HepG2 (cell line): Measurements from ENCODE around the gene VAMP8. TPM values are rescaled to one million over a fixed set of nuclear protein-coding genes. Genes with fewer than 3 reads are reported as not detected.

Experiments
- BCL3 ChIP-seq: sonication (generic); formaldehyde crosslinking; IDR thresholded peaks from 2 replicates; pipeline ENCODE4 v1.5.1; 2020; ENCODE audit warnings: mild to moderate bottlenecking, missing genetic modification reagents, moderate library complexity
- FOXM1 ChIP-seq: sonication (generic); formaldehyde crosslinking; IDR thresholded peaks from 2 replicates; pipeline ENCODE4 v1.5.0; 2020; ENCODE audit warnings: missing genetic modification reagents
- KDM2A ChIP-seq: sonication (generic); formaldehyde crosslinking; IDR thresholded peaks from 2 replicates; pipeline ENCODE4 v1.4.0; 2020; ENCODE audit warnings: low read depth, missing genetic modification reagents, borderline replicate concordance
- KLF15 ChIP-seq: sonication (generic); formaldehyde crosslinking; IDR thresholded peaks from 2 replicates; pipeline ENCODE4 v1.8.1; 2023; ENCODE audit warnings: borderline replicate concordance, mild to moderate bottlenecking, inconsistent platforms, missing genetic modification reagents, mixed read lengths
- SMAD9 ChIP-seq: sonication (generic); formaldehyde crosslinking; IDR thresholded peaks from 2 replicates; pipeline ENCODE4 v1.5.1; 2020; ENCODE audit warnings: mild to moderate bottlenecking, missing genetic modification reagents
- ZBTB10 ChIP-seq: sonication (generic); formaldehyde crosslinking; IDR thresholded peaks from 2 replicates; pipeline ENCODE4 v1.4.0; 2020; ENCODE audit warnings: missing genetic modification reagents, borderline replicate concordance
- ZFYVE20 ChIP-seq: sonication (generic); formaldehyde crosslinking; IDR thresholded peaks from 2 replicates; pipeline ENCODE4 v1.8.0; 2023; ENCODE audit warnings: low read depth, mild to moderate bottlenecking, moderate library complexity, missing genetic modification reagents, borderline replicate concordance
- ZNF460 ChIP-seq: sonication (generic); formaldehyde crosslinking; IDR thresholded peaks from 2 replicates; pipeline ENCODE4 v1.5.1; 2020; ENCODE audit warnings: missing genetic modification reagents, mild to moderate bottlenecking, borderline replicate concordance
- ZNF468 ChIP-seq: sonication (generic); formaldehyde crosslinking; IDR thresholded peaks from 2 replicates; pipeline ENCODE4 v1.8.0; 2022; ENCODE audit warnings: mild to moderate bottlenecking, moderate library complexity, missing genetic modification reagents
- ZNF496 ChIP-seq: sonication (generic); formaldehyde crosslinking; IDR thresholded peaks from 2 replicates; pipeline ENCODE4 v1.8.1; 2023; ENCODE audit warnings: mild to moderate bottlenecking, moderate library complexity, missing genetic modification reagents; ENCODE audit not compliant: insufficient replicate concordance
- ZNF777 ChIP-seq: sonication (generic); formaldehyde crosslinking; IDR thresholded peaks from 2 replicates; pipeline ENCODE4 v1.4.0; 2020; ENCODE audit warnings: missing genetic modification reagents
- ZNF780A ChIP-seq: sonication (generic); formaldehyde crosslinking; IDR thresholded peaks from 2 replicates; pipeline ENCODE4 v1.8.0; 2022; ENCODE audit warnings: mild to moderate bottlenecking, missing genetic modification reagents, moderate library complexity
- polyA plus RNA-seq, 8 experiments: library from polyadenylated mRNA; depleted of rRNA in 3 of 8; stranded (reverse) in 7 of 8; unstranded in 1 of 8; fragments of >200 nt; fragmentation: Illumina TruSeq in 4 of 8; extraction: Trizol in 4 of 8; gene quantifications; 2 replicates each; pipeline versions ENCODE4 v1.2.1 to v1.2.3, GENCODE V29; 2011 to 2016; ENCODE audit warnings: low read depth in 4 of 8, missing spikeins in 1 of 8, mixed read lengths in 1 of 8; ENCODE audit not compliant: insufficient read depth in 1 of 8
- total RNA-seq, 5 experiments: library from RNA; depleted of rRNA; stranded (reverse); fragments of >200 nt; fragmentation: Illumina TruSeq; extraction: Trizol; gene quantifications; 2 replicates each; pipeline ENCODE4 v1.2.3, GENCODE V29; 2016; ENCODE audit warnings: low read depth in 1 of 5
- TF ChIP-seq, protein P1 (sequence below): sonication (generic); formaldehyde crosslinking; IDR thresholded peaks from 2 replicates; pipeline ENCODE4 v1.4.0; 2020; ENCODE audit warnings: missing genetic modification reagents, borderline replicate concordance
- TF ChIP-seq, protein P2 (sequence below): sonication (generic); formaldehyde crosslinking; IDR thresholded peaks from 2 replicates; pipeline ENCODE4 v1.8.0; 2022; ENCODE audit warnings: mild to moderate bottlenecking, missing genetic modification reagents; ENCODE audit not compliant: insufficient replicate concordance
- TF ChIP-seq, protein P3 (sequence below): sonication (generic); formaldehyde crosslinking; IDR thresholded peaks from 2 replicates; pipeline ENCODE4 v1.5.0; 2020; ENCODE audit warnings: missing genetic modification reagents

The VAMP8 gene
- total and polyA plus RNA-seq, 2 of the 13 experiments (the other 11 are each of a cell fraction or from before 2014, with no cell fraction given) = 83.3 to 157 TPM

DNA sequence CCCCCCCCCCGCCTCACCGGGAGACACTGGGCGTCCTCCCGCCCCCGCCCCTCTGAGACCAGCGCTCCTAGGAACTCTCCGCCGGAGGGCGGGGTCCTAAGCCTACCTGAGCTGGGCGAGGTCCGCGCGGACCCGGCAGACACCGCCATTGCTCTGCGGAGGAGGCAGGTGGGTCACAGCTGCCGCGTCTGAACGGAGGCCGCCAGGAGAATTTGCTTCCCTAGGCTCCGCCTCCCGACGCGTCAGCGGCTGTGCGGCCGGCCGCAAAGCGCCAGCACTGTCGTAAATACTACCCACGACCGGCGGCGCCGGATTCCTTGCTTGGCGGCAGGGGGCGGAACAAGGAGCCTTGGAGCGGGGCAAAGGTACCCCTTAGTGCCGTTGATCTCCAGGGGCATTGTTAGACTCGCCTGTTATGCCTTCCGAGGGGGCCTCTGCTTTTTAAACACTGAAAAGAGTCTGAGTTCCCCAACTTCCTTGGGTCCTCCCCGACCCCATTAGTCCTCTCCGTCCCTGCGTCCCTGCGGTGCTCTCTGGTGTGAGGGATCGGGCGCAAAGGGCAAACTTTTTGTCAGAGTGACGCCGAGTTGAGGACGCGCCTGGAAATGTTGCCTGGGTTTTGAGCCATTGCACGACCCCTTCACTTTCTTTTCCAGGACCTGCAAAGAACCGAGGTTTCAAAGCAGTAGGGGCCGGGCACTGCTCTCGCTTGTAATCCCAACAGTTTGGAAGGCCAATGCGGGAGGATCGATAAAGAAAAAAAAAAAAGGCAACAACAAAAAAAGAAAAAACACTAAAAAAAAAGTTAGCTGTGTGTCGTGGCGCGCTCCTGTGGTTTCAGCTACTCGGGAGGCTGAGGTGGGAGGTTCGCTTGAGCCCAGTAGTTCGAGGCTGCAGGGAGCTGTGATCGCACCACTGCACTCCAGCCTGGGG is 15.8 kb upstream of the VAMP8 start, which contains the start of gene GGCX (continued):
- TF ChIP-seq, protein P1, sequence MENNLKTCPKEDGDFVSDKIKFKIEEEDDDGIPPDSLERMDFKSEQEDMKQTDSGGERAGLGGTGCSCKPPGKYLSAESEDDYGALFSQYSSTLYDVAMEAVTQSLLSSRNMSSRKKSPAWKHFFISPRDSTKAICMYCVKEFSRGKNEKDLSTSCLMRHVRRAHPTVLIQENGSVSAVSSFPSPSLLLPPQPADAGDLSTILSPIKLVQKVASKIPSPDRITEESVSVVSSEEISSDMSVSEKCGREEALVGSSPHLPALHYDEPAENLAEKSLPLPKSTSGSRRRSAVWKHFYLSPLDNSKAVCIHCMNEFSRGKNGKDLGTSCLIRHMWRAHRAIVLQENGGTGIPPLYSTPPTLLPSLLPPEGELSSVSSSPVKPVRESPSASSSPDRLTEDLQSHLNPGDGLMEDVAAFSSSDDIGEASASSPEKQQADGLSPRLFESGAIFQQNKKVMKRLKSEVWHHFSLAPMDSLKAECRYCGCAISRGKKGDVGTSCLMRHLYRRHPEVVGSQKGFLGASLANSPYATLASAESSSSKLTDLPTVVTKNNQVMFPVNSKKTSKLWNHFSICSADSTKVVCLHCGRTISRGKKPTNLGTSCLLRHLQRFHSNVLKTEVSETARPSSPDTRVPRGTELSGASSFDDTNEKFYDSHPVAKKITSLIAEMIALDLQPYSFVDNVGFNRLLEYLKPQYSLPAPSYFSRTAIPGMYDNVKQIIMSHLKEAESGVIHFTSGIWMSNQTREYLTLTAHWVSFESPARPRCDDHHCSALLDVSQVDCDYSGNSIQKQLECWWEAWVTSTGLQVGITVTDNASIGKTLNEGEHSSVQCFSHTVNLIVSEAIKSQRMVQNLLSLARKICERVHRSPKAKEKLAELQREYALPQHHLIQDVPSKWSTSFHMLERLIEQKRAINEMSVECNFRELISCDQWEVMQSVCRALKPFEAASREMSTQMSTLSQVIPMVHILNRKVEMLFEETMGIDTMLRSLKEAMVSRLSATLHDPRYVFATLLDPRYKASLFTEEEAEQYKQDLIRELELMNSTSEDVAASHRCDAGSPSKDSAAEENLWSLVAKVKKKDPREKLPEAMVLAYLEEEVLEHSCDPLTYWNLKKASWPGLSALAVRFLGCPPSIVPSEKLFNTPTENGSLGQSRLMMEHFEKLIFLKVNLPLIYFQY (CRISPR knock-in tag) = peak; percentile 46; the same call in 1 of the 2 replicates
- TF ChIP-seq, protein P2, sequence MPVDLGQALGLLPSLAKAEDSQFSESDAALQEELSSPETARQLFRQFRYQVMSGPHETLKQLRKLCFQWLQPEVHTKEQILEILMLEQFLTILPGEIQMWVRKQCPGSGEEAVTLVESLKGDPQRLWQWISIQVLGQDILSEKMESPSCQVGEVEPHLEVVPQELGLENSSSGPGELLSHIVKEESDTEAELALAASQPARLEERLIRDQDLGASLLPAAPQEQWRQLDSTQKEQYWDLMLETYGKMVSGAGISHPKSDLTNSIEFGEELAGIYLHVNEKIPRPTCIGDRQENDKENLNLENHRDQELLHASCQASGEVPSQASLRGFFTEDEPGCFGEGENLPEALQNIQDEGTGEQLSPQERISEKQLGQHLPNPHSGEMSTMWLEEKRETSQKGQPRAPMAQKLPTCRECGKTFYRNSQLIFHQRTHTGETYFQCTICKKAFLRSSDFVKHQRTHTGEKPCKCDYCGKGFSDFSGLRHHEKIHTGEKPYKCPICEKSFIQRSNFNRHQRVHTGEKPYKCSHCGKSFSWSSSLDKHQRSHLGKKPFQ (CRISPR knock-in tag) = no peak
- TF ChIP-seq ZBTB10 (CRISPR knock-in tag) (no peak), FOXM1 (no peak), ZNF496 (CRISPR knock-in tag) (no peak), ZNF468 (CRISPR knock-in tag) (no peak), ZFYVE20 (CRISPR knock-in tag) (no peak), ZNF460 (CRISPR knock-in tag) (no peak; the same call in 1 of the 2 replicates), KDM2A (CRISPR knock-in tag) (peak; percentile 91; the same call in 1 of the 2 replicates), KLF15 (CRISPR knock-in tag) (peak; percentile 93; the same call in 1 of the 2 replicates), ZNF777 (CRISPR knock-in tag) (no peak; the same call in 1 of the 2 replicates), BCL3 (CRISPR knock-in tag) (peak; percentile 94), SMAD9 (CRISPR knock-in tag) (no peak), ZNF780A (CRISPR knock-in tag) (0 out of 2 replicates have a peak, but pooled peaks have one; percentile 13)
- TF ChIP-seq, protein P3, sequence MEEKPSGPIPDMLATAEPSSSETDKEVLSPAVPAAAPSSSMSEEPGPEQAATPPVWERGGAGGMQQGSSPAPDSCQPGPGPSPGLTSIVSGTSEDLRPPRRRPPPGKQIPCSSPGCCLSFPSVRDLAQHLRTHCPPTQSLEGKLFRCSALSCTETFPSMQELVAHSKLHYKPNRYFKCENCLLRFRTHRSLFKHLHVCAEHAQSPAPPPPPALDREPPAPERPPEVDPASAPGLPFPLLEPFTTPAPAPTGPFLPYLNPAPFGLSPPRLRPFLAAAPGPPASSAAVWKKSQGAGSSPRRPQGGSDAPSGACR (CRISPR knock-in tag) = peak; percentile 94
